GM20000 (cell line): ENCODE measurements around the gene RXRA.

Experiments used
- DNase-seq: peaks from one replicate; pipeline ENCODE4 v3.0.0; 2012; ENCODE audit warnings: low spot score
- TF ChIP-seq, protein P1 (sequence below): IDR thresholded peaks from 2 replicates; pipeline ENCODE4 v1.5.1; 2012; ENCODE audit warnings: mild to moderate bottlenecking, control low read depth; ENCODE audit errors: extremely low read depth, missing control alignments

Gene RXRA

DNA sequence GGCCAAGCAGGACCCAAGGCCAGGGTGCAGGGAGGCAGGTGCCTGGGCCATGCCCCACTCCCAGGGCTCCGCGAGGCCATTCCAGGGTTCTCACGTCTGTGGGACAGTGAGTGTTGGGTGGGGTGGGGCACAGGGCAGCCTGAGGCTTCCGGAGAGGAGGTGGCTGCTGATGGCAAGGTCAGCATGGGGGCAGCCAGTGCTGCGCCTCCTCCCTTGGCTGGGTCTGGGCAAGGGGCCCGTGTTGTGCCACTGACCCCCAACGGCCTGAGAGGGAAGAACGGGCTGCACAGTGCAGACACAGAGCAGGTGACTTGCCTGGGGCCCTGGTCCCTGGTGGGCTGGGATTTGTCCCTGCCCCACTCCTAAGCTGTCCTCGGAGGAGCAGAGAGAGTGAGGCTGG is 82.1 kb downstream of the RXRA start:
- TF ChIP-seq, protein P1, sequence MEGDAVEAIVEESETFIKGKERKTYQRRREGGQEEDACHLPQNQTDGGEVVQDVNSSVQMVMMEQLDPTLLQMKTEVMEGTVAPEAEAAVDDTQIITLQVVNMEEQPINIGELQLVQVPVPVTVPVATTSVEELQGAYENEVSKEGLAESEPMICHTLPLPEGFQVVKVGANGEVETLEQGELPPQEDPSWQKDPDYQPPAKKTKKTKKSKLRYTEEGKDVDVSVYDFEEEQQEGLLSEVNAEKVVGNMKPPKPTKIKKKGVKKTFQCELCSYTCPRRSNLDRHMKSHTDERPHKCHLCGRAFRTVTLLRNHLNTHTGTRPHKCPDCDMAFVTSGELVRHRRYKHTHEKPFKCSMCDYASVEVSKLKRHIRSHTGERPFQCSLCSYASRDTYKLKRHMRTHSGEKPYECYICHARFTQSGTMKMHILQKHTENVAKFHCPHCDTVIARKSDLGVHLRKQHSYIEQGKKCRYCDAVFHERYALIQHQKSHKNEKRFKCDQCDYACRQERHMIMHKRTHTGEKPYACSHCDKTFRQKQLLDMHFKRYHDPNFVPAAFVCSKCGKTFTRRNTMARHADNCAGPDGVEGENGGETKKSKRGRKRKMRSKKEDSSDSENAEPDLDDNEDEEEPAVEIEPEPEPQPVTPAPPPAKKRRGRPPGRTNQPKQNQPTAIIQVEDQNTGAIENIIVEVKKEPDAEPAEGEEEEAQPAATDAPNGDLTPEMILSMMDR = no peak
- no peak for DNase-seq

DNA sequence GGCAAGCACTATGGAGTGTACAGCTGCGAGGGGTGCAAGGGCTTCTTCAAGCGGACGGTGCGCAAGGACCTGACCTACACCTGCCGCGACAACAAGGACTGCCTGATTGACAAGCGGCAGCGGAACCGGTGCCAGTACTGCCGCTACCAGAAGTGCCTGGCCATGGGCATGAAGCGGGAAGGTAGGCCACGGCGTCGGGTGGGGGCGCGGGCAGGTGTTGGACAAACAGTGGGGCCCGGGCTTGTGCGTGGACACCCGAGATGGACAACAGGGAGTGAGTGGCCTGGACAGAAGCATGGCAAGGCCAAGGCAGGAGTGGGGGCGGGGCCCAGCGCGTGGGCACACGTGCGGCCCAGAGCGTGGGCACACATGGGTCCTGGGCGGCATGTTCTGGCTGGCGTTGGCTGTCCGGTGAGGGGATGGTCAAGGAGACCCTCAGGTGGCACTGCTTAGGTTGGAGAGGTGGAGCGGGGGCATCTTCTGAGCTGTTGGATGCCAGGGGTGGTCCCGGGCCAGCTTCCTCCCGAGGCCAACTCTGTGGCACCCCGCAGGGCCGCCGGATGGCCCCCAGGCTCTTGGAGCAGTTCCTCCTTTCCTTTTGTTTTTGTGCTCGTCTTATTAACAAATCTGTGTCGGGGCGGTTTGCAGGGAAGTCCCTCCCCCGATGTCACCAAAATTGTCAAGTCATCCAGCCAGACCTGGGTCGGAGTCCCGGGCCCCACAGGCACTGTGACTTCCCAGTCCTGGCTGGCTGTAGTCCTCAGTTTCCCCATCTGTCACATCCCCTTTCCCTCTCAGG is 82.9 kb downstream of the RXRA start:
- no peak for DNase-seq
- TF ChIP-seq, protein P1 = no peak

DNA sequence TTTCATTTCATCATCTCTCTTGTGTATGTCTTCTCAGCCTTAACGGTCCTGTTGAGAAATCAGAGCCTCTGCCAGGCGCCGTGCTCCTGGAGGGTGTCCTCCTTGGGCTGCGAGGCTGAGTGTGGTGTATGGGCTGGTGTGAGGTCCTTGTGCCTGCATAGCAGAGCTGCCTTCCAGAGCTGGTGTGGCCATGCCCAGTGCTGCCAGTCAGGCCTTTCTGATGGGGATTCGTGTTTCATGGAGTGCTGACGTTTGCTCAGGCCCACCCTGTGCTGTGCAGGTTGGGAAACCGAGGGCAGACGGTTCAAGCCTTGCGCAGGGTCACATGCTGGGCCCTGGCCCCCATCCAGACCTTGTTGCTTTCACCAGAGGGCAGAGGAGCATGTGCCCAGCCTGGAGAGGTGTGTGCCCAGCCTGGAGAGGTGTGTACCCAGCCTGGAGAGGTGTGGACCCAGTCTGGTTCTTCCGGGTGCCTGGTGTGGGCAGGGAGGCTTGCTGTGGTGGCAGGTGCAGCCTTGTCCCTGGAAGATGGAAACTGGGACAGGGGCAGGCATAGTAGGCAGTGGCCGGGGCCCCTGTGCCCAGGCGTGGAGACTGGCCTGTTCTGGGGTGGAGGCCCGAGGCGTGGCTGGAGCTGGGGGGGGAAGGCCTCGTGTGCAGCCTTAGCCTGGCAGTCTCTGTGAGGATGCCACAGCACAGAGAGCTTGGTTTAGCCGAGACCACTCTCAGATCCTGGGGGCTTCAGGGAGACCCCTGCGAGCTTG is 84.0 kb downstream of the RXRA start:
- TF ChIP-seq, protein P1 = no peak
- no peak for DNase-seq

DNA sequence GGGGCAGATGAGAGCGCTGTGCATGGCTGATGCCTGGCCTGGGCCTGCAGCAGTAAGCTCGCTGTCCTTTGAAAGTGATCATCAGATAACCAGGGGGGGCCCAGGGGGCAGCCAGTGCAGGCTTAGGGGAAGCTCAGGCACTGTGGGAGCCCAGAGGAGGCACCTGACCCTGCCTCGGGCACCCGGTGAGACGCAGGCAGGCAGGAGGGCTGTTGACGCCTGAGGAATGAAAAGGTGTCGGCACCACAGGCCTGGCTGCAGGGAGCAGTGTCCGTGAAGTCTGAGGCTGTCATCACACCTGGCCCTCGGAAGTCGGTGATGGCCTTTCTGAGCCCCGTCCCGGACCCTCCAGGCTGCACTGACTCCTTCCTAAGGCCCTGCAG is 84.6 kb downstream of the RXRA start:
- no peak for DNase-seq
- TF ChIP-seq, protein P1 = no peak

DNA sequence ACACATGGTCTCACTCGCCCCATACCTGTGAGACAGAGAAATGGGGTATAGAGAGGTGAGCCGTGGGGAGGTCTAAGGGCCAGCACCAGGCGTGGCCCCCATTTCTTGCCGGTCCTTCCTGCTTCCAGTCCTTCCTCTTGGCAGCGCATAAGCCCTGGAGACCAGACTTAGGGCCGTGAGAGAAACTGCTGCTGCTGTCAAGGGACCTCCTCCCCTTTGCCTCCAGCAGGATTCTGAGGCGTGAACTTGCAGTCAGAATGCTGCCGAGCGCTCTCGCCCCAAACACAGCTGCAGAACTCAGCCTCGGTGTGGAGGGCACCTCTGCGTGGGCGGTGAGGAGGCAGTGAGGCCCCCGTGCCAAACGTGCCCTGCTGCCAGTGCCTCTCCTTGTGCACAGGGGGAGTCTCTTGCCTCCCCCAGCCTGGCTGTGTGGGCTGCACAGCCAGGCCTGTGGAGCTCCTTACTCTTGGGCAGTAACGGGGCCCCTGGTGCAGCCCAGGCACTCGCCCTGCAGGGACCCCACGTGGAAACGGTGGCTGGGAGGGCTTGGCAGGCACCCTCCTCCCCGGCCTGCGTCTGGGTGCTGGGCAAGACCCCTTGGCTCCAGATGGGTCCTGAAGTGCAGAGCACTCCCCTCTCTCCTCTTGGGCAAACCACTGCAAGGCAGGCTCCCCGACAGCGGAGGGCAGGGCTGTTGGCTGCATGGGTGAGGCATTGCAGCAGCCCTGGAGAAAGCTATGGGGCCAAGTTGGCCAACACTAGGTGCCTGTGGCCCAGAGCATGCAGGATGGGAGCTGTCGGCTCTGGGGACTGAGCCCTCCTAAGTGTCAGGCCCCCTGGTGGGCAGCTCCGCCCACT is 85.4 kb downstream of the RXRA start:
- TF ChIP-seq, protein P1 = no peak
- DNase-seq = no peak

DNA sequence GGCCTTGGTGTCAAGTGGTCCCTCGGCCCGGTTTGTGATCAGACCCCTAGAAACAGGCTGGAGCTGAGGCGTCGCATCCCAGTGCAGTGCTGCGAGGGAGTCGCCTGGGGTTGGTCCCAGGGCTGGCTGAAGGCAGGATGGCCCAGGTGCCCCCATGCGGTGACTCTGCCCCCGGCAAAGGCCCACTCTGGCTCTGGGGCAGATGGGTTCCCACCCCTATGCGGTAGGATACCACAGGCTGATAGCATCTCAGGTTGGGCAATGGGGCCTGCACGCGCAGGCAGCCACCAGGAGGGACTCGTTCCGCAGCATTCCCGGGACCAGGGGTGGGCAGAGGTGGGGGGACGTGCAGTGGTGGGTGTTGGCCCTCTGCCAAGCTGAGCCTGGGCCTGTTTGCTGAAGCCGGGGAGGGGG is 86.0 kb downstream of the RXRA start:
- TF ChIP-seq, protein P1 = no peak
- no peak for DNase-seq

DNA sequence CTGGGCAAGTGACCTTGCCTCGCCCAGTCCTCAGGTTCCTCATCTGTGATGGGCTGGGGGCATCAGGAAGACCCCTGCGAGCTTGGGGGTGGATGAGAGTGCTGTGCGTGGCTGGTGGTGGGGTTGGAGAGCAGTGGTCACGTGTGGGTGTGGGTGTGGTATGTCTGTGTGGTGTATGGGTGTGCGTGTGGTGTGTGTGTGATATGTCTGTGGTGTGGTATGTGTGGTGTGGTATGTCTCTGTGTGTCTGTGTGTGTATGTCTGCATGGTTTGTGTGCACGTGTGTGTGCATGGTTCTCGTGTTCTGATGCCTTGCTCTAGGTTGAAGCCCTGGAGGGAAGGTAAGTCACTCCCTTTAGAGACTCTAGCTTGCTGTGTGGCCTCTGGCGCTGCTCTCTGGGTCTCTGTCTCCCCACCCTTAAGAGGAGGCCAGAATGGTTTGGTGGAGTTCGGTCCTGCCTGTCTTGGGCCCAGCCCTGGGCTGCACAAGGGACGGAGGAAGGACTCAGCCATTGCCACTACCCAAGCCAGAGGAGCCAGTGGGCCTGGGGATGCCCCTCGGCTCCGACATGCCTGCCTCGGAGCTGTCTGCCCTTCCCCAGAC is 87.0 kb downstream of the RXRA start:
- TF ChIP-seq, protein P1 = no peak
- no peak for DNase-seq
